ENCODE results near the gene ZBTB37.
"Not testable (repeated sequence)": the region's sequence is repeated elsewhere in the genome, so short reads cannot be mapped to it uniquely, and the experiment has no call there.

ZBTB37 gene

DNA sequence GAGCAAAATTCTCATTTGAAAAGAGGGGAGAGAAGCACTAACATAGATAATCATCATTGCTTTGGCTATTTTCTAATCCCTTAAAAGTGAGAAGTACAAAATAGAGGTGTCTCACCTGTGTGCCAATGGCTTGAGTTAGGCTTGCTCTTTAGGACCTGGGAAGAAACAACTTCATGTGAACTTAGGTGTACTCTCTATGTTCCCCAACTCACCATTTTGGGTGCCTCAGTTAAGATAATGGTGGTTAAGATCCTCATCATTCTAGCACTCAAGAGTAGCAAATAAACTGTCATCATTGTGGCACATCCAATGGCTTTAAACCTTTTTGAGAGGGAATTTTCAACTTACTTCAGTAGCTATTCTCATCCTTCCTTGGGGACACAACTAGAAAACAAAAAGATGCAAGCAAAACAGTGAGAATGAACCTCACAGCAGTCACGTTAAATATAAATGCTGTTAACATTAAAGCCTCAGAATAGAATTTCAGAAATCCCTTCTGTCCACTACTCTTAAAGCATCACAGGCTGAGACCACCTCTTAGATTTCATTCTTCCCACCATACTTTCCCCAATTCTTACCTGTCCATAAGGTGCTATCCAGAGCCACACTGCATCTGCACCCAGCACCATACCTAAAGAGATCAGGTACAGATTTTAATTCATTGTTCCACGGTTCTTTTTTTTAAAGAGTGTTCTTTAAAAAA is 1.6 kb upstream of the ZBTB37 start:
- DNase-seq = no peak

DNA sequence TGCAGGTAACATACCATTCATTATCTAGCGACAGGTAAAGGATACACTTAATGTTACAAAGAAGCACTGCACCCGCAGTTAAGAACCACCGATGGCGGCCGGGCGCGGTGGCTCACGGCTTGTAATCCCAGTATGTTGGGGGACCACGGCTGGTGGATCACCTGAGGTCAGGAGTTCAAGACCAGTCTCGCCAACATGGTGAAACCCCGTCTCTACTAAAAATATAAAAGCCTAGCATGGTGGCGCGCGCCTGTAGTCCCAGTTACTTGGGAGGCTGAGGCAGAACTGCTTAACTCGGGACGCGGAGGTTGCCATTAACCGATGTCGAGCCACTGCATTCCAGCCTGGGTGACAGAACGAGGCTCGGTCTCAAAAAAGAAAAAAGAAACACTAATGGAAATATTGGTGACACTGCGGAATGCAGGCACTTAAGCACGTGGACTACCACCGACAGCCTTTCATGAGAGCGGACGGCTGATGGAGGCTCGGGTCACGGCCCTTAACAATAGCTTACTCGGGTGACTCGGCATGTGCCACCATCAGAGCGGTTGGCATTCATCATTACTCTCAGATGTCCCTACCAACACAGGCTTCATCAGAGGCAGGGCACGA is 933 bp upstream of the ZBTB37 start:
- DNase-seq = no peak

DNA sequence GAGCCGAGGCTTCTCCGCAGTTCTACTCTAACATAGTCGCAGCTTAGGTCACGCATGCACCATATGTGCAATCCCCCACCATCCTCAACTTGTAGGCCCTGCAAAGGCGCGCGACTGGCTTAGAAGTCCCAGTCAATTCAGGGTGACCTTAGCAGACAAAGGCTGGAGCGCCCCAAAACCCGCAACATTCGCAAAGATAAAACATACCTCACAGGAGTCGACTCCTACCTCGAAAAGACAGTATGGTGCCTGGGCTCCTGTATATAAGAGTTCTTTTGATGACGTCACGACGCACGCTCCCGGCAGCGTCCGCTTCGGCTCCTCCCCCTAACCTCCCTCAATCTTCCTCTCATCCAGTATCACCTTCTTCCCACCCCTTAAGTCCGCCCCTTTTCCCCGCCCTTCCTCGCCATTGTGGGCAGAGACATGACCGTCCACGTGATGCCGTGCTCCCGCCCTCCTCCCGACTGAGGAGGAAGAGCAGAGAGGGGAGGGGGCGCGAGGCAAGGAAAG is 371 bp upstream of the ZBTB37 start, which contains the start of gene GAS5:
GAS5 (minus strand) TSS at position 237 of the 513 bp plus-strand sequence.
- peak; percentile 99 for DNase-seq

GRCh38 chr1:173869021-173869359 is 810 bp downstream of the ZBTB37 start:
- no peak for DNase-seq

GRCh38 chr1:173870252-173871075 is 2.3 kb downstream of the ZBTB37 start:
- no peak for DNase-seq

DNA sequence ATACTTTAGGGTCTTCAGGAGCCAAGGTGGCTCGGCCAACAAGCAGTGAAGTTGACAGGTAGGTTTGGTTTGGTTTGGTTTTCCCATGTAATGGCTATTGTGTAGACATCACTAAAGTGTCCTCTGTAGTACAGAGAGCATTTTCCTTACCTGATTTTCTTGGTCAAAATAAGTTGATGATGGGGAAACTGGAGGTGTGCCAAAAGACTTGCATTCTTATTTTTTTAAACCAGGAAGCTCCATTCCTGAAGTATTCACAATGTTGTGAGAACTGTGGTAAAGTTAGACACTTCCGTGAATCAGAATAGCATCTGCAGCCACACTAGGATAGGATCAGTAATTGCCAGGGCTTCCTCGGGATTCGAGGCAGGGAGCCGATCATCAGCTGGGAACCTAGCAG is 2.9 kb downstream of the ZBTB37 start:
- no peak for DNase-seq

DNA sequence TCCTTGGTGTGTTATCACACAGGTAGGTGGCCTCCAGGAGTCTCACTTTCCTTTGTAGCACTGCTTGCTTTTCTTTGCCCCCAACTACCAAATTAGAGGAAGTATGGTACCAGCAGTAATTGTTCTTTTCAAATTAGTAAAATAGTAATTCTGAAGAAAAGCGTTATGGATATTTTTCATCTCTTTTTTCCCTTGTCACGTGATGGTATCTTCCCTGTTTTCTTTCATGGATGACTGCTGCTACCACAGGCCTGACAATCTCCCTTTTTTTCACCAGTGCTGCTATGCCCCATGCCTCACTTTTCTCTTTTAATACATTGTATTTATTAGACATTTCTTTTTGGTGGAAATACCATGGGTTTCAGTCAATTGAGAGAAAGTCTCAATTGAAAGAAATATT is 3.3 kb downstream of the ZBTB37 start:
- DNase-seq = no peak

GRCh38 chr1:173876732-173877131 is 8.6 kb downstream of the ZBTB37 start:
- DNase-seq = no peak

GRCh38 chr1:173878251-173878650 is 10.1 kb downstream of the ZBTB37 start:
- no peak for DNase-seq

DNA sequence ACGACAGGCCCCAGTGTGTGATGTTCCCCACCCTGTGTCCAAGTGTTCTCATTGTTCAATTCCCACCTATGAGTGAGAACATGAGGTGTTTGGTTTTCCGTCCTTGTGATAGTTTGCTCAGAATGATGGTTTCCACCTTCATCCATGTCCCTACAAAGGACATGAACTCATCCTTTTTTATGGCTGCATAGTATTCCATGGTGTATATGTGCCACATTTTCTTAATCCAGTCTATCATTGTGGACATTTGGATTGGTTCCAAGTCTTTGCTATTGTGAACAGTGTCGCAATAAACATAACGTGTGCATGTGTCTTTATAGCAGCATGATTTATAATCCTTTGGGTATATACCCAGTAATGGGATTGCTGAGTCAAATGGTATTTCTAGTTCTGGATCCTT is 12.9 kb downstream of the ZBTB37 start:
- DNase-seq = not testable (repeated sequence)

DNA sequence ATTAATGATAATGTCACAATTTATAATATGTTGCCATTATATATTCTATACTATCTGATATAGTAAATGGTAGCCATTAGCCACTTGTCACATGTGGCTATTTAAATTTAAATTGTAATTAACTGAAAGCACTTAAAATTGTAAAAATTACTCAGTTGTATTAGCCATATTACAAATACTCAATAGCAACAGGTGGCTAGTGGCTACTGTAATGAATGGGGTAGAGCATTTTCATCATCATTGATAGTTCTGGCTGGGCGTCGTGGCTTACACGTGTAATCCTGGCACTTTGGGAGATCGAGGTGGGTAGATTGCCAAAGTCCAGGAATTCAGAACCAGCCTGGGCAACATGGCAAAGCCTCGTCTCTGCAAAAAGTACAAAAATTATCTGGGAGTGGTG is 16.5 kb downstream of the ZBTB37 start:
- DNase-seq = no peak

- no peak for DNase-seq
Measured at GRCh38 chr1:173886746-173887611, 18.8 kb downstream of the ZBTB37 start.

GRCh38 chr1:173887627-173888026 is 19.4 kb downstream of the ZBTB37 start:
- no peak for DNase-seq

DNA sequence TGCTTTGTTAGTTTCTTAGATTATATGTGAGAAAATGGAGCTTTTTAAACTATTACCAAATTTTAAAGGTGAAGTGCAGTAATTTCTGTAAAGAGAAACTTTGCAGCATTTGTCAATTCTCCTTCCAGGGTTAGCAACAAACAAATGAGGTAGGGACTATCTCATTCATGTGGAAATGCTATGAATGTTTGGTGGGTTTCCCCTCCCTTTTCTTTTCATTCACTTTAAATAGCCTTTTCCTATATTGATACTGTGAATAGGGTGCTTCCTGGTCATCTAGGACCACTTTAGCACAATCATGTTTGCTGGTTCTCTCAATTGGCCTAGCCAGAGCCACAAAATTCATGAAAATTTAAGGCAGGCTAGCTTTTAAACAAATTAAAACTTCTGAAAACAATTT is 20.6 kb downstream of the ZBTB37 start:
- no peak for DNase-seq

DNA sequence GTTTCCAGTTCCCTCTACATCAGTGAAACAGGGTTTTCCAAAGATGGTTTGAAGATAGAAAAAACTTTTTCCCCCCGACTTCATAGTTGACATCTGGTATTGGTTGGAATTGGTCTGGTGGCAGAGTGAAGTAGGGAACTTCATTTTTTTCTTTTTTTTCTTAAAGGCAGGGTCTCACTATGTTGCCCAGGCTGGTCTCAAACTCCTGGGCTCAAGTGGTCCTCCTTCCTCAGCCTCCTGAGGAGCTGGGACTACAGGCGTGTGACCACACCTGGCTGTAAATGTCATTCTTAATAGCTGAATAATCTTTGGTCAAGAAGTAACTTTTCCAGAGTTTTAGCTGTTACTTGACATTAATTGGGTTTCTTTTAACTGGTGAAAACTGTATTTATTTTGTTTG is 21.7 kb downstream of the ZBTB37 start:
- no peak for DNase-seq

GRCh38 chr1:173893611-173894010 is 25.4 kb downstream of the ZBTB37 start:
- no peak for DNase-seq

DNA sequence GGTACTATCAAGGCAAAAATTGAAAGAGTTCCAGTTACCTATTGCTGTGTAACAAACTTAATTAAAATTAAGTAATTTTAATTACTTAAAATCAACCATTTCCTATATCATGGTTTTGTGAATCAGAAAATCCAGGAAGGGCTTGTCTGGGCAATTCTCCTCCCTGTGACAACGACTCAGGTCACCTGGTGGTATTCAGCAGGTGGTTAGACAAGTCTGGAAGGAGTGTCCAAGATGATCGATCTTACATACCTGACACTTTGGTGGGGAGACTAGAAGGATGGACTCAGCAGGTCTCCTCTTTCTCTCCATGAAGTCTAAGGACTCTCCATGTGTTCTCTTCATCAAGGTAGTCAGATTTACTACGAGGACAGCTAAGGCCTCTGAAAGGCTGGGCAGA is 26.0 kb downstream of the ZBTB37 start:
- no peak for DNase-seq

GRCh38 chr1:173900427-173900826 is 32.2 kb downstream of the ZBTB37 start:
- no peak for DNase-seq

DNA sequence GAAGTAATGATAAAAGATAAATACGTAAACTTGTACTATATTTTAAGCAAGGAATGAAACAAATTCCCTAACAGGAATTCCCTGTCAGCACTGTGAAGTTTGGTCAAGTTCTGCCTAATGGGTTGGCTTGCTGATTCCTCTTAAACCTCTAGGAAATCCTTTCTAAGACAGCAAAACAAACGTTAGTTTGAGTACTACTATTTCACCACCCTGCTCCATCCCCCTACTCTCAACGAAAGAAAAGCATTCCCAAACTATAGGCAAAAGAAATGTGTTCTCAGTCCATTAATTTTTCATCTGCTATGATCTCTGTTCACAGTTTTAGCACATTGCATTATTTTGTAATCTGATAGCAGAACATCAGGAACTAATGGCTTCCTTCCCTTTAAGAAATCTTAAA is 32.8 kb downstream of the ZBTB37 start:
- no peak for DNase-seq

GRCh38 chr1:173903827-173904531 is 35.8 kb downstream of the ZBTB37 start:
- DNase-seq = no peak

DNA sequence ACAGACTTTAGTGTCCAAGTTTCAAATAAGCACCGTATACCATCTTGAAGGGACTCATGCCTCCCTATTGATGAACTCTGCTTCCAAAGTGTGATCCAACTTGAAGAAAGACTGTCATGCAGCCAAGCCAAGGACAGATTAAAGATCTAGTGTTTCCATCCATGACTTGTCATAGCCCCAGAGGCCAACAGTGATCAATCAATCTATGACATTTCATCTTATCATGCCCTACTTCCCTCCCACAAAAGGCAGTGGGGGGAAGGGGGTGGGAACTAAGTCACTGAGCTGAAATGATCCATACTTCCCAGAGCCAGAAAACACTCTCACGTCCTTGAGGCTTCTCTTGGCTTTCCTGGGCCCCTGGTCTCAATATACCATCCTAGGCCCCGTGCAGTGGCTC is 44.9 kb downstream of the ZBTB37 start:
- no peak for DNase-seq

DNA sequence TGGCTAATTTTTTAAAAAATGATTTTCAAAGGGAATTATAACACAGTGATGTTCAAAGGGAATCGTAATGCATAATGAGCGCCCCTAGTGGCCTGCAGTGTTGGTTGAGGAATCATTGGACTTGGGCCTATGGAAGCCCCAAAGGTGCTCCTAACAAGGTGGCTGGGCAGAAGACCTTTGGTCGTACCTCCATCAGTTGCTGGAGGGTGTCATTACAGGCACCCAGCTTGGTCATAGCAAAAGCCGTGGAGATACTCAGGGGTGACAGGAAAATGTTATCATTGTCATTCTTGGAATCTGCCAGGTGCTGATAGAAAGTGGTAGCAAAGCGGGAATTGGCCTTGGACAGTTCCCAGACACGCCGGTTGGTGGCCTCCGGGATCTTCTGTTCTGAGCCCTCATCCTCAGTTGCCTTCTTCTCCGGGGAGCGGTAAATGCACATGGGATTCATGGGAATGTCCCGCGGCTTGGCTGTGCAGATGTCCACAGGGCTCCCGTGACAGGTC is 46.2 kb downstream of the ZBTB37 start:
- no peak for DNase-seq

All from NCI-H1436 (cell line).